NCI-H748 (cell line): ENCODE measurements around the gene AKAP9.
"Not testable (repeated sequence)": the region's sequence is repeated elsewhere in the genome, so short reads cannot be mapped to it uniquely, and the experiment has no call there.

Experiments used
- DNase-seq: peaks from one replicate; lab custom pipeline; 2025; ENCODE audit not compliant: unreplicated experiment; lab: John Stamatoyannopoulos, UW

The AKAP9 gene

DNA sequence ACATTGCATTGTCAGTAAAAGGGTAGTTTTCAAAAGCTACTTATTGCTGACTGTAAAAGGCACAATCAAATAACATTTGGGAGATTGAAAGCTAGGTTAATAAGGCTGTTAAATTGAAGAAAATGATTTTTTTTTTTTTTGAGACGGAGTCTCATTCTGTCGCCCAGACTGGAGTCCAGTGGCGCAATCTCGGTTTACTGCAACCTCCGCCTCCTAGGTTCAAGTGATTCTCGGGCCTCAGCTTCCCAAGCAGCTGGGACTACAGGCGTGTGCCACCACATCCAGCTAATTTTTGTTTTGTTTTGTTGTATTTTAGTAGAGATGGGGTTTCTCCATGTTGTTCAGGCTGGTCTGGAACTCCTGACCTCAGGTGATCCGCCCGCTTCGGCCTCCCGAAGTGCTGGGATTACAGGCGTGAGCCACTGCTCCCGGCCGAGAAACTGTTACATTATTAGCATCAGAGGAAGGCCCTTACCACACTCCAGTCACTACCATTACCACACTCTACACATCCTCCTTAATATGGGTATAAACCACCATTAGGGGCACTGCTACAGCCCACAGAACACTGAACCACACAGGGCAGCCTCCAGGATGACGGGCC lies 192.6 kb downstream of the AKAP9 start:
- DNase-seq, result peak; percentile 29

DNA sequence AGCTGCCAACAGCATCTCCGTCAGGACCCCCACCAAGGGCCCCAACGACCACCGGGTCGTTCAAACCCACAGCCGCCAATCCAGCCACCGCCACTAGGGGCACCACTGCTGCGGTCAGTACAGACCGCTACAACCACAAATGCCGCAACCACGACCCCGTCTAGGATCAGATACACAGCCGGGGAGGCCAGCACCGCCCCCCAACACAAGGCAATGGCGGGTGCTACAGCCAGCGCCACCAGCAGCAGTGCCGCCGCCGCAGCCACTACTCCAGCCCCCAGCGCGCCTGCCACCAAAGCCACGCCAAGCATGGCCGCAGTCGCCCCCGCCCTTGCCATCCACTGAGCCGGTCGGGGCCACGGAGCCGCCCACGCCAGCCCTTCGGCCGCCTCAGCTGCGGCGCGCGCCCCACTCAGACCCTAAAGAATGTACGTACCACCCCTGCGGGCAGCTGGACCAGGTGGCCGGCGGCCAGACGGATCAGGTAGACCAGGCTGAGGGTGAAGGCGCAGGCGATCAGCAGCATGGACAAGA lies 193.1 kb downstream of the AKAP9 start:
- DNase-seq, result peak; percentile 83

DNA sequence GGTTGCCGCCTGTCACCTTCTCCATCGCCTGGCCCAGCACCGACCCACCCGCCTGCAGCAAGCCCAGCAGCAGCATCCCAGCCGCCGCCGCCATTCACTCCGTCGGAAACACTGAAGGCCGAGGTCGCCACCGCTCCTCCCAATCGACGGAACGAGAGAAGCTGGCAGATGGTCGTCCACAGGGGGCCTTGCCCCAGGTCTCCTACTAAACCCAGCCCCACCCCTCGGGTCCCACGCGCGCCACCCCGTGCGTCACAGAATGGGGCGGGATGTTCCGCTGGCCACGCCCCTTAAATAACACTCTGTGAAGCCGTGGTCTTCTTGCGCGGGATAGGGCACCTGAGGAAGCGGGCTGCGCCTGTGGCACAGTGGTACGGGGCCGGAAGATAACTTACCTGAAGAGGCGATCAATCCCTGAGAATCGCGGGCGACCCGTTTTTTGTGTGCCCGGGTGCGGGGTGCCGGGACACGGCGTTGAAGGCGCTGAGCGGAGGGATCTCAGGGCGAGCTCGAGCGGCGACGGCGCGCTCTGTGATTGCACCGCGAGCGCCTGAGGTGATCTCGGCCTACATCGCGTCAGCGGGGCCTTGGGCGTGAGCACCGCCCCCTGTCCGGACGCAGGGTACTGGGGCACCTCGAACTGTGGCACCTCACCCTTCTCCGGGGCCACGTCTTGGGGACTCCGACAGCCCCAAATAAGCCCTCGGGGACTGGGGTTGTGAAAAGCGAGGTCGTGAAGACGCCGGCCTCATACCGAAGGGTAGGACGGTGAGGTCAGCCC lies 193.8 kb downstream of the AKAP9 start, which contains the start of gene CYP51A1:
TSS of gene CYP51A1 (minus strand) at position 207 of the 781 bp plus-strand sequence. CDS start at position 94, 113 bp downstream.
- peak; percentile 96 for DNase-seq

DNA sequence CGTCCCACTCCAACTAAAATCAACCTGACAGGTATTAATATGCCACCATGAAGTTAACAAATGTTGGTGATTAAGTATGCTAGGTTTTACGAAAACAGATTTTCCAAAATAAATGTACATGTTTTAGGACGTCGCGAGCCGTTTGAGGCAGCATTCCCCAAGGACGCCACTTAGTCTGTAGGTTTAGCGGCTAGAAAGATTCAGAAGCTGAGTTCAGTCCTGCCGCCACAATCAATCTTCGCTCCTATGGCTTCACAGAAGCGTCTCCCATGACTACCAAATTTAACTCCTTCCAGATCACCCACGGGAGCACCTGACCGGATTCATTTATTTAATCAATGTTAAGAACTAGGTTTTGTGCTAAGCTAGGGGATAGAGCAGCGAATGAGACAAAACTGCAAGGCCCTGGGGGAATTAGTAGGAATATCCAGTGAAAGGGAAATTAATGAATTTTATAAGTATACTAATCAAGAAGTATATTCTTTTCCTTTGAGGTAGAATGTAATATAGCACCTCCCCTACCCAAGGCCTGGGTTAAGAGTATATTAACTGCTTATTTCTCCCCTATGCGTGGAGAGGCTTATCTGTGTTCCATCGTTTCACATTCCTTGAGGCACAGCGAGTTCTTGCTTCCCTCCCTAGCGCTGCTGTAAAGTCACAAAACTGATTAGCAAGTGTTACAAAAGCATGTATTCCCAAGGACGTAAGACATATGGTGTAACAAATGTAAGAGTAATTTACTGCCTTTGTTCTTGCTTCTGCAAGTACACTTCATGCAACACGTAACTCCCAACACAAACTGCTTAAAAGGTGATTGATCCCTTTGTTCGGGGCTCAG lies 194.6 kb downstream of the AKAP9 start:
- peak; percentile 65 for DNase-seq

DNA sequence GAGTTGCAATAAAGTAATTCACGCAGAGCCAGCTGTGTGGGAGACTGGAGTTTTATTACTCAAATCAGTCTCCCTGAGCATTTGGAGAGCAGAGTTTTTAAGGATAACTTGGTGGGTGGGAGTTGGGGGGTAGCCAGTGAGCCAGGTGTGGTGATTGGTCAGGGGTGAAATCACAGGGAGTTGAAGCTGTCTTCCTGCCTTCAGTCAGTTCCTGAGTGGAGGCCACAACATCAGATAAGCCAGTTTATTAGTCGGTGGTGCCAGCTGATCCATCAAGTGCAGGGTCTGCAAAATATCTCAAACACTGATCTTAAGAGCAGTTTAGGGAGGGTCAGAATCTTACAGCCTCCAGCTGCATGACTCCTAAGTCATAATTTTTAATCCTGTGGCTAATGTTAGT lies 196.9 kb downstream of the AKAP9 start:
- no peak for DNase-seq

DNA sequence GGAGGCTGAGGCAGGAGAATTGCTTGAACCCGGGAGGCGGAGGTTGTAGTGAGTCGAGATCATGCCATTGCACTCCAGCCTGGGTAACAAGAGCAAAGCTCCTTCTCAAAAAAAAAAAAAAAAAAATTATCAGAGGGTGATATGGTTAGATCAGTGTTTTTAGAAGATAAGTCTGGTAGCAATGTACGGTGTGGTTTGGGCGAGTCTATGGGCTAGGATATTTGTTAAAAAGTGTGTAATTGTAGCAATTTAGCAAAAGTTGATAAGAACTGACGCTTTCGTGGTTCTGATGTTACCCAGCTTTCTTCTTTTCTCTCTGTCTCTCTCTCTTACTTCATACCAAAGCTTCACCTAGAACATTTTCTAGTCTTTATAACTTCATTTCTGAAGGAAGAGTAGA lies 200.5 kb downstream of the AKAP9 start:
- no peak for DNase-seq

DNA sequence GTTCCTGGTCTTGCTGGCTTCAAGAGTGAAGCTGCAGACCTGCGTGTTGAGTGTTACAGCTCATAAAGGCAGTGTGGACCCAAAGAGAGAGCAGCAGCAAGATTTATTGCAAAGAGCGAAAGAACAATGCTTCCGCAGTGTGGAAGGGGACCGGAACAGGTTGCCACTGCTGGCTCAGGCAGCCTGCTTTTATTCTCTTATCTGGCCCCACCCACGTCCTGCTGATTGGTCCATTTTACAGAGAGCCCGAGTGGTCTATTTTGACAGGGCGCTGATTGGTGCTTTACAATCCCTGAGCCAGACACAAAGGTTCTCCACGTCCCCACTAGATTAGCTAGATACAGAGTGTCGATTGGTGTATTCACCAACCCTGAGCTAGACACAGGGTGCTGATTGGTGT lies 202.1 kb downstream of the AKAP9 start:
- DNase-seq, result not testable (repeated sequence)

DNA sequence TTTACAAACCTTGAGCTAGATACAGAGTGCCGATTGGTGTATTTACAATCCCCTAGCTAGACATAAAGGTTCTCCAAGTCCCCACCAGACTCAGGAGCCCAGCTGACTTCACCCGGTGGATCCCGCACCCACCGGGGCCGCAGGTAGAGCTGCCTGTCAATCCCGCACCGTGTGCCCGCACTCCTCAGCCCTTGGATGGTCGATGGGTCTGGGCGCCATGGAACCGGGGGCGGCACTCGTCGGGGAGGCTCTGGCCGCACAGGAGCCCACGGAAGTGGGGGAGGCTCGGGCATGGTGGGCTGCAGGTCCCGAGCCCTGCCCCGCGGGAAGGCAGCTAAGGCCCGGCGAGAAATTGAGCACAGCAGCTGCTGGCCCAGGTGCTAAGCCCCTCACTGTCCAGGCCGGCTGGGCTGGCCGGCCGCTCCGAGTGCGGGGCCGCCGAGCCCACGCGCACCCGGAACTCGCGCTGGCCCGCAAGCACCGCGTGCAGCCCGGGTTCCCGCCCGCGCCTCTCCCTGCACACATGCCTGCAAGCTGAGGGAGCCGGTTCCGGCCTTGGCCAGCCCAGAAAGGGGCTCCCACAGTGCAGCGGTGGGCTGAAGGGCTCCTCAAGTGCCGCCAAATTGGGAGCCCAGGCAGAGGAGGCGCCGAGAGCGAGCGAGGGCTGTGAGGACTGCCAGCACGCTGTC lies 202.7 kb downstream of the AKAP9 start:
- DNase-seq, result not testable (repeated sequence)

DNA sequence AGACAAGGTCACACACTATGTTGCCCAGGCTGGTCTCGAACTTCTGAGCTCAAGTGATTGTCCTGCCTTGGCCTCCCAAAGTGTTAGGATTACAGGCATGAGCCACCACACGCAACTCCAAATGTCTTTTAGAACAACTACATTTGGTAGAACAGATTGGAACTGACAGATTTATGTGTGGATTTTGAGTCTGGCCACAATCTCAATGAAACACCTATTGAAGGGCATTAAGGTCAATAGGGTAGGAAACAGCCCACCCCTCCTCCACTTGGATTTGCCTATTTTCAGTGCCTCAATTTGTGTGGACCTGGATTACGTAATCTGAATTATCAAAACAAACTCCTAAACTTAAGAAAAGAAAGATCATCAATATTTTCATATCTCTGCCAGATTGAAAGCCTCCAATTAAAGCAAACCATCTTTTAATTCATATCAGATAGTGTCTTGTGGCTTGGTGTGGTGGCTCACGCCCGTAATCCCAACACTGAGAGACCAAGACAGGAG lies 209.1 kb downstream of the AKAP9 start:
- no peak for DNase-seq

DNA sequence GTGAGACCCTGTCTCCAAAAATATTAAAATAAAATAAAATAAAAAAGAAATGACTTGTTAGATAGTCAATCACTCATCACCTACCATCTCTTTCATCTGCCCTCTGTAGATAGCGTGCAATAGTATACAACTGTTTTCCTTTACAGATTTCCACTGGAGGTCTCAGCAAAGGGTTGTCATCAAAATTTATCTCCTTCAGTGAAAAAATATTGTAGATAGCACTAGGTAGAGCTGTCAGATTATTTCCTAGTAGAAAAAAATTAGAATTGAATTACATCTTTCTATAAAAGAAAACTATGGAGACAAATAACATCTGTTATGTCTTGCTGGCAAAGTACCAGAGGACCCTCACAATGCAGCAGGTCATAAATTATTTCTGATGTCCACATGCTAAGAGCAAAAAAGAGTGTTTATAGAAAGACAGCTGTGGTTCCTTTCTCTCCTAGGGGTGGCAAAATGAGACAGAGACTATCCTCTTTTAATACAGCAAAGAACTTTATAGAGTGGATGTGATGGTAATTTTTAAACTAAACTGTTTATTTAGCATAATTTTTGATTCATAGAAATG lies 209.9 kb downstream of the AKAP9 start:
- DNase-seq, result no peak

DNA sequence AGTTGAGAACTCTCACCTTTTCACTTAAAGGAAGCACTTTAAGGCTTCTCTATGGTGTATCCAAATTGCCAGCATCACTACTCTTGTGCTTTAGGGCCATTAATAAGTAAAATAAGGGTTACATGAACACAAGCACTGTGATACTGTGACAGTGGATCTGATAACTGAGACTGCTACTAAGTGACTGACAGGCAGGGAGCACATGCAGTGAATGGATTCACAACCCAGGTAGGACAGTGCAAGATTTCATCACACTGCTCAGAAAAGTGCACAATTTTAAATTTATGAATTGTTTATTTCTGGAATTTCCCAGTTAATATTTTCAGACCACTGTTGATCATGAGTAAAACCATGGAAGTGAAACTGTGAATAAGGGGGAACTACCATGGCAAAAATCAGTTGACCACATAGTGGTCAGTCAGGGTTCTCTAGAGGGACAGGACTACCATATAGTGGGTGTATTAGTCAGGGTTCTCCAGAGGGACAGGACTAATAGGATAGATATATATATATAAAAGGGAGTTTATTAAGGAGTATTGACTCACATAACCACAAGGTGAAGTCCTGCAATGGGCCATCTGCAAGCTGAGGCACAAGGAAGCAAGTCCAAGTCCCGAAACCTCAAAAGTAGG lies 214.6 kb downstream of the AKAP9 start:
- no peak for DNase-seq

DNA sequence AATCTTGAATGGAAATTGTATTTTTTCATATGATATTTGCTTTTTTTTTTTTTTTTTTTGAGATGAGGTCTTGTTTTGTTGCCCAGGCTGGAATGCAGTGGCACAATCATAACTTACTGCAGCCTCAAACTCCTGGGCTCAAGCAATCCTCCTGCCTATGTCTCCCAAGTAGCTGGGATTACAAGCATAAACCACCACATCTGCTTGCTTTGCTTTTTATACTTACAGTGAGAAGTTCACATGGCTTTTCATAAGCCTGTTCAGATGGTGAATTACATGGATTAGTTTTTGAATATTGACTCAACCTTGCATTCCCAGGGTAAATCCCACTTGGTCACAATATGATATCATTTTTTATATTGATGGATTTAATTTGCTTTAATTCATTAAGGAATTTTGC lies 216.3 kb downstream of the AKAP9 start:
- no peak for DNase-seq

DNA sequence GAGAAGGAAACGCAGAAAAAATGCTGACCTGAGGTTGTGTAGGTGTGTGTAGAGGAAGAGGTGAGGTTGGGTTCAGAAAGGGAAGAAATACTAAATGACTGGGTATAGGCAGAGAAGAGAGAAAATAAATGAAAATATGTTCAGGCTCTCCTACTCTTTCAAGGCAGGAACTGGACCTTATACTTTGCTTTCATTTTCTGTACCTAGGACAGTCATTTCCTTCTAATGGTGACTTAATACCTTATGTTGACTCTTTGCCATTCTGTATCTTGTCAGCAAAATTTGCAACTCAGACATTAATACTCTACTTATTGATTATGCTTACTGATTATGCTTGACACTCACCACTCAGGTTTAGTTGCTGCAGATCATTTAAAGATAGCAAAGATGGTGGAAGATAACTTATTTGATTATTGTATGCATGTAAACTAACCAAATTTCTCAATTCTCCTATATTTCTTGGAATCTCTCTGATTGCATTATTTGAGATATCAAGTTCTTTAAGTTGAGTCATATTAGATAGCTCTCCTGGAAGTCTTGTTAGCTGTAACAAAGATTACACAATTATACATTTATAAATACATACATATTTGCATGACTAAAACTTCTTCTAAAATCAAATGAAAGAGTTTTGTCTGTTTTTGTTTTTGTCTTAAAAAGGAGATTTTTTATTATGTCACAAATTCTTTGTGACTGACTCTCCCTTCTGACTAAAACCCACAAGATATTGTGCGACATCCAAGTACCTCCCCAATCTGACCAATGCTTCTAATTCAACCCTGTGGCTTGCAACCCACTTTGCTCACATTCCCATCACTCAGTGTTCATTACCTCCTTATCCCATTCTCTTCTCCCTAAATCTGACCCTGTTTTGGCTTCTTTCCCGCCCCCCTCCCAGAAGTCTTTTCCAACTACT lies 218.3 kb downstream of the AKAP9 start:
- no peak for DNase-seq
